Transverse colon (tissue), 4 donors: ENCODE data around the gene MOCS3. TPM values are rescaled to one million over a fixed set of nuclear protein-coding genes. Genes with fewer than 3 reads are reported as not detected.
"Not testable (repeated sequence)": the region's sequence is repeated elsewhere in the genome, so short reads cannot be mapped to it uniquely, and the experiment has no call there.

ENCODE experiments used
- DNase-seq: peaks from one replicate; pipeline ENCODE4 v3.0.0-alpha.2; 2019
- H3K27ac ChIP-seq, 4 donors: fragments of 200-600 bp; sonication (generic); 2 replicates each; pipeline ENCODE4 v1.5.1; 2016 to 2018; ENCODE audit warnings: inconsistent platforms in 4 of 4
- H3K27me3 ChIP-seq: fragments of 200-600 bp; sonication (generic); 2 replicates; pipeline ENCODE4 v1.5.1; 2017; ENCODE audit warnings: inconsistent platforms
- H3K36me3 ChIP-seq, 4 donors: fragments of 200-600 bp; sonication (generic); 2 replicates each; pipeline ENCODE4 v1.5.1; 2017 to 2019; ENCODE audit warnings: inconsistent platforms in 4 of 4
- H3K4me1 ChIP-seq, 4 donors: fragments of 200-600 bp; sonication (generic); 2 replicates each; pipeline ENCODE4 v1.5.1; 2017 to 2020; ENCODE audit warnings: inconsistent platforms in 4 of 4
- H3K4me3 ChIP-seq, 4 donors: fragments of 200-600 bp; sonication (generic); 1 replicate in 1 of 4; 2 replicates in 3 of 4; pipeline versions ENCODE4 v1.5.1 to v1.6.1; 2017 to 2019; ENCODE audit warnings: inconsistent platforms in 4 of 4
- H3K9me3 ChIP-seq, 2 donors: fragments of 200-600 bp; sonication (generic); 2 replicates each; pipeline ENCODE4 v1.5.1; 2017 to 2019; ENCODE audit warnings: inconsistent platforms in 2 of 2
- CTCF ChIP-seq, 5 experiments: fragments of 200-600 bp in 3 of 5; fragments of 450-650 bp in 2 of 5; sonication (generic) in 3 of 5; IDR thresholded peaks; 1 replicate in 2 of 5; 2 replicates in 3 of 5; pipeline ENCODE4 v1.5.1; 2016 to 2017; ENCODE audit warnings: antibody characterized with exemption in 5 of 5, inconsistent platforms in 3 of 5, mild to moderate bottlenecking in 2 of 5, moderate library complexity in 1 of 5
- EP300 ChIP-seq: sonication (generic); formaldehyde crosslinking; IDR thresholded peaks from one replicate; pipeline ENCODE4 v1.6.1; 2017; ENCODE audit warnings: antibody characterized with exemption, low read depth
- POLR2A ChIP-seq: fragments of 450-650 bp; IDR thresholded peaks from one replicate; pipeline ENCODE4 v1.6.1; 2016; ENCODE audit warnings: antibody characterized with exemption, mild to moderate bottlenecking, moderate library complexity
- POLR2AphosphoS5 ChIP-seq, 3 donors: sonication (generic); formaldehyde crosslinking; IDR thresholded peaks; one replicate each; pipeline ENCODE4 v1.6.1; 2016; ENCODE audit warnings: antibody characterized with exemption in 3 of 3
- WGBS, 2 donors: methylation state at CpG; one replicate each; pipeline ENCODE4 v1.1.5; 2018; ENCODE audit warnings: low coverage in 1 of 2; 5-methylcytosine and 5-hydroxymethylcytosine counted together
- in situ Hi-C, 4 donors: fragments of 200-750 bp; cut with MboI; loops; one replicate each; pipeline versions ENCODE4 v1.15.0 to v1.15.1; 2017; ENCODE audit warnings: low sequenced_read_pairs in 3 of 4, low pct_ligation_motif_present in 1 of 4, low pct_unique_long_range_greater_than_20kb in 1 of 4
- intact Hi-C: fragments of 100-400 bp; cut with DNase I; formaldehyde crosslinking; loops from one replicate; pipeline ENCODE4 v1.15.1; 2023; ENCODE audit warnings: low total_unique reads
- total RNA-seq, 4 donors: library from RNA; depleted of rRNA; stranded (reverse); fragments of >200 nt; gene quantifications; one replicate each; pipeline ENCODE4 v1.1.0, GENCODE V29; 2016

The MOCS3 gene
- total RNA-seq, 4 donors from 2014 or later = 3.7 to 10.7 (median 4.0) TPM

- 25 to 75% methylated on average over 1 to 5 of the region's 5 CpGs for WGBS, 2 donors
- in situ Hi-C loops = no loop called here
- Histone ChIP-seq H3K9me3 (no peaks in the 10 kb centered on the region), H3K4me3 (no peak overlapping the region), H3K4me1 (no peaks in the 10 kb centered on the region), H3K36me3 (no peaks in the 10 kb centered on the region), H3K27ac (no peak overlapping the region), H3K27me3 (no peaks in the 10 kb centered on the region)
- intact Hi-C loops = no loop called here
- TF ChIP-seq POLR2A (no peak), POLR2AphosphoS5 (IDR thresholded peaks at IDR 0.05) (no peak), CTCF (IDR thresholded peaks at IDR 0.05) (no peak), EP300 (no peak)
- no peak for DNase-seq
Measured at GRCh38 chr20:50969435-50969834, 10.8 kb downstream of the MOCS3 start.

- WGBS, 2 donors = 74 to 89% methylated on average over 3 to 8 of the region's 8 CpGs
- Histone ChIP-seq H3K36me3 (no peaks in the 10 kb centered on the region), H3K27ac (no peak overlapping the region), H3K4me1 (no peaks in the 10 kb centered on the region), H3K9me3 (no peaks in the 10 kb centered on the region), H3K27me3 (no peaks in the 10 kb centered on the region), H3K4me3 (no peak overlapping the region)
- in situ Hi-C loops = no loop called here
- DNase-seq = no peak
- intact Hi-C loops = no loop called here
- TF ChIP-seq EP300 = no peak
- TF ChIP-seq POLR2A = no peak
- TF ChIP-seq POLR2AphosphoS5 (IDR thresholded peaks at IDR 0.05) = no peak
- TF ChIP-seq CTCF (IDR thresholded peaks at IDR 0.05) = no peak
Measured at GRCh38 chr20:50969912-50970311, 11.3 kb downstream of the MOCS3 start.

- peaks cover 18% of the 10 kb centered on the region for H3K27me3 ChIP-seq
- intact Hi-C loops (no loop called here), in situ Hi-C loops (loop anchor here (25.0 kb wide), 3 partner anchors 611 to 661 kb away; no protein-coding TSS in a partner anchor)
- no peaks in the 10 kb centered on the region for H3K4me1 ChIP-seq
- H3K9me3 ChIP-seq = no peaks in the 10 kb centered on the region
- no peak for TF ChIP-seq CTCF (IDR thresholded peaks at IDR 0.05)
- no peak for TF ChIP-seq POLR2AphosphoS5 (IDR thresholded peaks at IDR 0.05)
- TF ChIP-seq EP300 = no peak
- no peak for TF ChIP-seq POLR2A
- no peak overlapping the region for H3K4me3 ChIP-seq
- no peak overlapping the region for H3K27ac ChIP-seq
- no peak for DNase-seq
- 91 to 98% methylated on average over 6 to 10 of the region's 10 CpGs for WGBS, 2 donors
- H3K36me3 ChIP-seq = no peaks in the 10 kb centered on the region
Measured at GRCh38 chr20:50975701-50976330, 17.2 kb downstream of the MOCS3 start.

- Histone ChIP-seq H3K9me3 (no peaks in the 10 kb centered on the region), H3K27me3 (peaks cover 18% of the 10 kb centered on the region), H3K4me1 (peaks cover 0 to 7% (median 7%) of the 10 kb centered on the region in 4 donors), H3K36me3 (no peaks in the 10 kb centered on the region), H3K27ac (no peak overlapping the region), H3K4me3 (no peak overlapping the region)
- DNase-seq = no peak
- WGBS, 2 donors = 51 to 56% methylated on average over 7 to 20 of the region's 20 CpGs
- in situ Hi-C loops (loop anchor here (25.0 kb wide), 3 partner anchors 610 to 660 kb away; no protein-coding TSS in a partner anchor), intact Hi-C loops (no loop called here)
- TF ChIP-seq POLR2A (no peak), CTCF (IDR thresholded peaks at IDR 0.05) (no peak)
Measured at GRCh38 chr20:50977066-50978021, 18.7 kb downstream of the MOCS3 start.

GRCh38 chr20:50978533-50978932 is 19.9 kb downstream of the MOCS3 start:
- peaks cover 0 to 12% (median 7%) of the 10 kb centered on the region in 4 donors for H3K4me1 ChIP-seq
- H3K27ac ChIP-seq, intact Hi-C loops, DNase-seq, H3K4me3 ChIP-seq, H3K36me3 ChIP-seq, H3K9me3 ChIP-seq: not testable (repeated sequence)
- peaks cover 18% of the 10 kb centered on the region for H3K27me3 ChIP-seq
- in situ Hi-C loops = loop anchor here (25.0 kb wide), 3 partner anchors 609 to 659 kb away; no protein-coding TSS in a partner anchor
- WGBS, 2 donors = 83 to 100% methylated on average over 3 to 4 of the region's 4 CpGs
